WTC11 (cell line): ENCODE data around the gene CDYL. TPM values are rescaled to one million over a fixed set of nuclear protein-coding genes. Genes with fewer than 3 reads are reported as not detected.

Source experiments
- ATAC-seq: fragments of 200-7000 bp; cut with Tn5 transposase; 2 replicates; pipeline ENCODE4 v1.10.0; 2021; ENCODE audit warnings: mild to moderate bottlenecking, moderate library complexity
- CTCF ChIA-PET: fragments of 300-600 bp; sonication (Branson Sonifier 250); formaldehyde crosslinking; loops from one replicate; lab custom pipeline; 2021; ENCODE audit warnings: antibody characterized with exemption; lab: Charles Lee
- POLR2A ChIA-PET: fragments of 350-600 bp; sonication (Branson Sonifier 250); formaldehyde crosslinking; loops from one replicate; lab custom pipeline; 2021; ENCODE audit warnings: antibody characterized with exemption; lab: Charles Lee
- DNase-seq: peaks from one replicate; pipeline ENCODE4 v3.0.0; 2021; ENCODE audit warnings: low spot score
- H3K27ac Mint-ChIP-seq: 2 replicates; pipeline ENCODE4 v1.8.0; 2021; ENCODE audit warnings: mixed read lengths
- H3K27me3 Mint-ChIP-seq: 2 replicates; pipeline ENCODE4 v1.8.0; 2021; ENCODE audit warnings: low read depth, mild to moderate bottlenecking, moderate library complexity, mixed read lengths
- H3K36me3 Mint-ChIP-seq: 2 replicates; pipeline ENCODE4 v1.8.0; 2021; ENCODE audit warnings: mixed read lengths
- H3K4me1 Mint-ChIP-seq: 2 replicates; pipeline ENCODE4 v1.8.0; 2022; ENCODE audit warnings: mixed read lengths
- H3K4me3 Mint-ChIP-seq: 2 replicates; pipeline ENCODE4 v1.8.0; 2021; ENCODE audit warnings: mild to moderate bottlenecking, moderate library complexity, mixed read lengths
- H3K9me3 Mint-ChIP-seq: 2 replicates; pipeline ENCODE4 v1.8.0; 2021; ENCODE audit warnings: mixed read lengths
- ATF1 ChIP-seq: sonication (generic); formaldehyde crosslinking; IDR thresholded peaks from 2 replicates; pipeline ENCODE4 v1.8.1; 2023; ENCODE audit warnings: mild to moderate bottlenecking, moderate library complexity, missing genetic modification reagents
- CTCF ChIP-seq: fragments of 200-600 bp; IDR thresholded peaks from 2 replicates; pipeline ENCODE4 v1.8.0; 2022; ENCODE audit warnings: antibody characterized with exemption
- E2F4 ChIP-seq: sonication (generic); formaldehyde crosslinking; IDR thresholded peaks from 2 replicates; pipeline ENCODE4 v1.8.1; 2022; ENCODE audit warnings: low read depth, mild to moderate bottlenecking, moderate library complexity, missing genetic modification reagents, borderline replicate concordance
- ERG ChIP-seq: fragments of 250-450 bp; sonication (Bioruptor Pico); IDR thresholded peaks from 2 replicates; pipeline ENCODE4 v1.8.0; 2021; ENCODE audit warnings: mild to moderate bottlenecking
- GTF2I ChIP-seq: fragments of 250-450 bp; sonication (Bioruptor Pico); conservative IDR thresholded peaks from 2 replicates; pipeline ENCODE4 v1.4.0; 2021; ENCODE audit warnings: mild to moderate bottlenecking
- IRF1 ChIP-seq: sonication (generic); formaldehyde crosslinking; IDR thresholded peaks from 2 replicates; pipeline ENCODE4 v1.8.0; 2023; ENCODE audit warnings: missing genetic modification reagents
- MXD4 ChIP-seq: fragments of 250-450 bp; sonication (Bioruptor Pico); IDR thresholded peaks from 2 replicates; pipeline ENCODE4 v1.8.0; 2021; ENCODE audit warnings: mild to moderate bottlenecking, moderate library complexity, borderline replicate concordance
- MYBL2 ChIP-seq: sonication (generic); formaldehyde crosslinking; IDR thresholded peaks from 2 replicates; pipeline ENCODE4 v1.8.1; 2023; ENCODE audit warnings: mild to moderate bottlenecking, moderate library complexity, missing genetic modification reagents
- NFYB ChIP-seq: sonication (generic); formaldehyde crosslinking; conservative IDR thresholded peaks from 2 replicates; pipeline ENCODE4 v1.8.0; 2022; ENCODE audit warnings: low read depth, missing genetic modification reagents
- NR2C2 ChIP-seq: sonication (generic); formaldehyde crosslinking; IDR thresholded peaks from 2 replicates; pipeline ENCODE4 v1.8.0; 2022; ENCODE audit warnings: mild to moderate bottlenecking, missing genetic modification reagents
- SMAD4 ChIP-seq: sonication (generic); formaldehyde crosslinking; IDR thresholded peaks from 2 replicates; pipeline ENCODE4 v1.8.0; 2022; ENCODE audit warnings: mild to moderate bottlenecking, missing genetic modification reagents
- SP1 ChIP-seq: sonication (generic); formaldehyde crosslinking; conservative IDR thresholded peaks from 2 replicates; pipeline ENCODE4 v1.8.1; 2022; ENCODE audit warnings: missing genetic modification reagents
- TP53 ChIP-seq: sonication (generic); formaldehyde crosslinking; IDR thresholded peaks from 2 replicates; pipeline ENCODE4 v1.8.1; 2023; ENCODE audit warnings: mild to moderate bottlenecking, missing genetic modification reagents
- total RNA-seq: library from RNA; stranded (reverse); gene quantifications from 3 replicates; pipeline ENCODE4 v1.2.3, GENCODE V29; 2021
- TF ChIP-seq, protein P1 (sequence below): sonication (generic); formaldehyde crosslinking; IDR thresholded peaks from 2 replicates; pipeline ENCODE4 v1.8.0; 2022; ENCODE audit warnings: mild to moderate bottlenecking, missing genetic modification reagents
- TF ChIP-seq, protein P2 (sequence below): sonication (generic); formaldehyde crosslinking; IDR thresholded peaks from 2 replicates; pipeline ENCODE4 v1.8.1; 2022; ENCODE audit warnings: mild to moderate bottlenecking, moderate library complexity, missing genetic modification reagents
- TF ChIP-seq, protein P3 (sequence below): sonication (generic); formaldehyde crosslinking; IDR thresholded peaks from 2 replicates; pipeline ENCODE4 v1.8.1; 2022; ENCODE audit warnings: low read depth, missing genetic modification reagents, borderline replicate concordance
- TF ChIP-seq, protein P4 (sequence below): sonication (generic); formaldehyde crosslinking; IDR thresholded peaks from 2 replicates; pipeline ENCODE4 v1.8.1; 2022; ENCODE audit warnings: missing genetic modification reagents, borderline replicate concordance

The CDYL gene
- total RNA-seq, 1 experiment from 2014 or later = 92.0 TPM

- TF ChIP-seq, protein P1, sequence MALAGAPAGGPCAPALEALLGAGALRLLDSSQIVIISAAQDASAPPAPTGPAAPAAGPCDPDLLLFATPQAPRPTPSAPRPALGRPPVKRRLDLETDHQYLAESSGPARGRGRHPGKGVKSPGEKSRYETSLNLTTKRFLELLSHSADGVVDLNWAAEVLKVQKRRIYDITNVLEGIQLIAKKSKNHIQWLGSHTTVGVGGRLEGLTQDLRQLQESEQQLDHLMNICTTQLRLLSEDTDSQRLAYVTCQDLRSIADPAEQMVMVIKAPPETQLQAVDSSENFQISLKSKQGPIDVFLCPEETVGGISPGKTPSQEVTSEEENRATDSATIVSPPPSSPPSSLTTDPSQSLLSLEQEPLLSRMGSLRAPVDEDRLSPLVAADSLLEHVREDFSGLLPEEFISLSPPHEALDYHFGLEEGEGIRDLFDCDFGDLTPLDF (CRISPR knock-in tag) = no peak
- TF ChIP-seq IRF1 (CRISPR knock-in tag) = no peak
- no peak for TF ChIP-seq CTCF
- no peak for TF ChIP-seq ERG (CRISPR knock-in tag)
- TF ChIP-seq MXD4 = no peak
Measured at GRCh38 chr6:4853349-4853748, 77.1 kb downstream of the CDYL start (continued).

- ChIA-PET POLR2A (no interaction called here), CTCF (interaction anchor here (0.6 to 3.3 kb wide), 3 partner anchors 10 to 258 kb away, joined by 3 to 19 read pairs (median 6); no protein-coding TSS in a partner anchor)
- peak overlapping the region; percentile 7; the same call in 1 of the 2 replicates for H3K27ac Mint-ChIP-seq
- DNase-seq = no peak
- H3K4me1 Mint-ChIP-seq = peaks cover 48% of the 10 kb centered on the region
- H3K4me3 Mint-ChIP-seq = no peak overlapping the region
- no peaks in the 10 kb centered on the region for H3K36me3 Mint-ChIP-seq
- 0 out of 2 replicates have a peak, but pooled peaks have one; percentile 16 for ATAC-seq
- no peak for TF ChIP-seq MYBL2 (CRISPR knock-in tag)
- TF ChIP-seq NFYB = no peak
- no peaks in the 10 kb centered on the region for H3K9me3 Mint-ChIP-seq
- H3K27me3 Mint-ChIP-seq = no peaks in the 10 kb centered on the region
Measured at GRCh38 chr6:4853782-4854511, 77.7 kb downstream of the CDYL start.

DNA sequence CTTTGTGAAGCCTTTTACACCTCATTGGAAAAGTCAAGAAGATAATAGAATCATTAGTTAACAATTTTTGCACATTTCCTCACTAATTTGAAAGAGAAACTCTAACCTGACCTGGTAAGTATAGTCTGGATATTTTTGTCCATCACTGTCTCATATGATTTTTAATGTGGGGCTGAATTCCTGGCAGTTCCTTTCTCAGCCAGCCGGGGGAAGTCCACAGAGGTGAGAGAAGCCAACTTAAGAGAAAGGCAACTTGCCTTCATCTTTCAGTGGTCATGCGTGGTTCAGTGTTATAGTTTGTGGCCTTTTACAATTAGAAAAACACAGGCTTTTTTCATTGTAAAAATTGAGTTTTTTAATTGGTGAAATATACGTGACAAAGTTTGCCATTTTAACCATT, 80.6 kb downstream of the CDYL start:
- H3K9me3 Mint-ChIP-seq = no peaks in the 10 kb centered on the region
- TF ChIP-seq SMAD4 (CRISPR knock-in tag) (no peak), NR2C2 (CRISPR knock-in tag) (no peak), SP1 (CRISPR knock-in tag) (no peak), IRF1 (CRISPR knock-in tag) (no peak), ATF1 (CRISPR knock-in tag) (no peak), E2F4 (CRISPR knock-in tag) (no peak), TP53 (CRISPR knock-in tag) (no peak), GTF2I (CRISPR knock-in tag) (no peak)
- TF ChIP-seq, protein P2, sequence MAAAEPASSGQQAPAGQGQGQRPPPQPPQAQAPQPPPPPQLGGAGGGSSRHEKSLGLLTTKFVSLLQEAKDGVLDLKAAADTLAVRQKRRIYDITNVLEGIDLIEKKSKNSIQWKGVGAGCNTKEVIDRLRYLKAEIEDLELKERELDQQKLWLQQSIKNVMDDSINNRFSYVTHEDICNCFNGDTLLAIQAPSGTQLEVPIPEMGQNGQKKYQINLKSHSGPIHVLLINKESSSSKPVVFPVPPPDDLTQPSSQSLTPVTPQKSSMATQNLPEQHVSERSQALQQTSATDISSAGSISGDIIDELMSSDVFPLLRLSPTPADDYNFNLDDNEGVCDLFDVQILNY = no peak
- TF ChIP-seq, protein P3, sequence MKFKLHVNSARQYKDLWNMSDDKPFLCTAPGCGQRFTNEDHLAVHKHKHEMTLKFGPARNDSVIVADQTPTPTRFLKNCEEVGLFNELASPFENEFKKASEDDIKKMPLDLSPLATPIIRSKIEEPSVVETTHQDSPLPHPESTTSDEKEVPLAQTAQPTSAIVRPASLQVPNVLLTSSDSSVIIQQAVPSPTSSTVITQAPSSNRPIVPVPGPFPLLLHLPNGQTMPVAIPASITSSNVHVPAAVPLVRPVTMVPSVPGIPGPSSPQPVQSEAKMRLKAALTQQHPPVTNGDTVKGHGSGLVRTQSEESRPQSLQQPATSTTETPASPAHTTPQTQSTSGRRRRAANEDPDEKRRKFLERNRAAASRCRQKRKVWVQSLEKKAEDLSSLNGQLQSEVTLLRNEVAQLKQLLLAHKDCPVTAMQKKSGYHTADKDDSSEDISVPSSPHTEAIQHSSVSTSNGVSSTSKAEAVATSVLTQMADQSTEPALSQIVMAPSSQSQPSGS (CRISPR knock-in tag) = no peak
- TF ChIP-seq, protein P4, sequence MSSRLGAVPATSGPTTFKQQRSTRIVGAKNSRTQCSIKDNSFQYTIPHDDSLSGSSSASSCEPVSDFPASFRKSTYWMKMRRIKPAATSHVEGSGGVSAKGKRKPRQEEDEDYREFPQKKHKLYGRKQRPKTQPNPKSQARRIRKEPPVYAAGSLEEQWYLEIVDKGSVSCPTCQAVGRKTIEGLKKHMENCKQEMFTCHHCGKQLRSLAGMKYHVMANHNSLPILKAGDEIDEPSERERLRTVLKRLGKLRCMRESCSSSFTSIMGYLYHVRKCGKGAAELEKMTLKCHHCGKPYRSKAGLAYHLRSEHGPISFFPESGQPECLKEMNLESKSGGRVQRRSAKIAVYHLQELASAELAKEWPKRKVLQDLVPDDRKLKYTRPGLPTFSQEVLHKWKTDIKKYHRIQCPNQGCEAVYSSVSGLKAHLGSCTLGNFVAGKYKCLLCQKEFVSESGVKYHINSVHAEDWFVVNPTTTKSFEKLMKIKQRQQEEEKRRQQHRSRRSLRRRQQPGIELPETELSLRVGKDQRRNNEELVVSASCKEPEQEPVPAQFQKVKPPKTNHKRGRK = no peak
- TF ChIP-seq, all 79 proteins: peak for 0
- Mint-ChIP-seq H3K4me1 (peaks cover 64% of the 10 kb centered on the region), H3K4me3 (no peak overlapping the region), H3K27me3 (no peaks in the 10 kb centered on the region), H3K36me3 (no peaks in the 10 kb centered on the region), H3K27ac (no peak overlapping the region)
- ChIA-PET POLR2A (no interaction called here), CTCF (interaction anchor here (1.0 to 1.6 kb wide), 2 partner anchors 9 to 55 kb away, joined by 3 read pairs; no protein-coding TSS in a partner anchor)
- ATAC-seq (peak; percentile 16; the same call in 1 of the 2 replicates), DNase-seq (no peak)
